Colonic mucosa (tissue), 4 donors: ENCODE data around the gene FAM9A. TPM values are rescaled to one million over a fixed set of nuclear protein-coding genes. Genes with fewer than 3 reads are reported as not detected.

ENCODE experiments used
- DNase-seq: peaks from one replicate; pipeline ENCODE4 v3.0.0-alpha.2; 2020
- H3K27ac ChIP-seq: fragments of 200-600 bp; one replicate; pipeline ENCODE4 v1.8.0; 2021
- H3K27me3 ChIP-seq: fragments of 200-600 bp; one replicate; pipeline ENCODE4 v1.8.0; 2021
- H3K36me3 ChIP-seq: fragments of 200-600 bp; one replicate; pipeline ENCODE4 v1.8.0; 2021
- H3K4me1 ChIP-seq: fragments of 200-600 bp; one replicate; pipeline ENCODE4 v1.8.0; 2021; ENCODE audit warnings: mild to moderate bottlenecking
- H3K4me3 ChIP-seq: fragments of 200-600 bp; one replicate; pipeline ENCODE4 v1.8.0; 2021
- H3K9ac ChIP-seq, 2 donors: one replicate each; pipeline ENCODE4 v1.7.0; 2013; ENCODE audit warnings: control low read depth in 2 of 2, low read depth in 2 of 2, low read length in 2 of 2
- H3K9me3 ChIP-seq: fragments of 200-600 bp; one replicate; pipeline ENCODE4 v1.8.0; 2021
- intact Hi-C: fragments of 100-400 bp; cut with DNase I; formaldehyde crosslinking; loops from one replicate; pipeline ENCODE4 v1.14.1; 2022
- total RNA-seq, 2 donors: library from RNA; stranded (reverse); fragmentation: NEBNext Ultra II Directional in 1 of 2; extraction: Animal tissue kit (Norgen Biotek cat#: 25700) in 1 of 2; gene quantifications; one replicate each; pipeline ENCODE4 v1.2.1, GENCODE V29; 2021
- TF ChIP-seq, protein P1 (sequence below): fragments of 200-600 bp; IDR thresholded peaks from one replicate; pipeline ENCODE4 v1.8.0; 2022; ENCODE audit warnings: antibody characterized with exemption, mild to moderate bottlenecking
- donor health status: healthy.
- donor health status: DM: no; HTN: no; CAD: no.
- donor health status: DM: no; HTN: no; CAD: no.

The FAM9A gene
- total RNA-seq, 2 donors from 2014 or later, result not detected

DNA sequence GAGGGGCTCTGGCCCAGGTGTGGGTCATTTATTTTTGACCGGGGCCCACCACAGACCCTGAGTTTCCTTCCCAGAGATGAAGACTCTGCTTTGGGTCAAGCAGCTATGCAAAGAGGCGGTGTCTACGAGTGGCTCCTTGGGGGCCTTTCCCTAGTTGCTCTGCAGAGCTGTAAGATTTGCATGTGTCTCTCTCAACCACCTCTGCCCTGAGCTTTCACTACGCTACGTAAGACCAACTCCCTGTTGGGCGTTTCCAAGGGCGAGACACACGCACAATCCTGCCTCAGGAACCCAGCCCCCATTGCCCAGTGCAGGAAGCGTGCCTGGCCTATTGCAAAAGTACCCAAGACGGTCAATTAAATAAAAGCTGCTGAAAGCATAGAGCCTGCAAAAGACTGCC is 59.2 kb downstream of the FAM9A start:
- Histone ChIP-seq H3K9me3 (no peaks in the 10 kb centered on the region), H3K4me3 (no peak overlapping the region), H3K36me3 (no peaks in the 10 kb centered on the region), H3K27ac (no peak overlapping the region), H3K4me1 (no peaks in the 10 kb centered on the region), H3K9ac (no peak overlapping the region), H3K27me3 (no peaks in the 10 kb centered on the region)
- no peak for DNase-seq
- intact Hi-C loops, result loop anchor here (2.0 to 10.0 kb wide), 2 partner anchors 75 to 963 kb away; no protein-coding TSS in a partner anchor
- TF ChIP-seq, protein P1, sequence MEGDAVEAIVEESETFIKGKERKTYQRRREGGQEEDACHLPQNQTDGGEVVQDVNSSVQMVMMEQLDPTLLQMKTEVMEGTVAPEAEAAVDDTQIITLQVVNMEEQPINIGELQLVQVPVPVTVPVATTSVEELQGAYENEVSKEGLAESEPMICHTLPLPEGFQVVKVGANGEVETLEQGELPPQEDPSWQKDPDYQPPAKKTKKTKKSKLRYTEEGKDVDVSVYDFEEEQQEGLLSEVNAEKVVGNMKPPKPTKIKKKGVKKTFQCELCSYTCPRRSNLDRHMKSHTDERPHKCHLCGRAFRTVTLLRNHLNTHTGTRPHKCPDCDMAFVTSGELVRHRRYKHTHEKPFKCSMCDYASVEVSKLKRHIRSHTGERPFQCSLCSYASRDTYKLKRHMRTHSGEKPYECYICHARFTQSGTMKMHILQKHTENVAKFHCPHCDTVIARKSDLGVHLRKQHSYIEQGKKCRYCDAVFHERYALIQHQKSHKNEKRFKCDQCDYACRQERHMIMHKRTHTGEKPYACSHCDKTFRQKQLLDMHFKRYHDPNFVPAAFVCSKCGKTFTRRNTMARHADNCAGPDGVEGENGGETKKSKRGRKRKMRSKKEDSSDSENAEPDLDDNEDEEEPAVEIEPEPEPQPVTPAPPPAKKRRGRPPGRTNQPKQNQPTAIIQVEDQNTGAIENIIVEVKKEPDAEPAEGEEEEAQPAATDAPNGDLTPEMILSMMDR, result no peak

Other genes with a start within 250 kb of the FAM9A start
- gene ANOS1, start 69.2 kb downstream of the FAM9A start, total RNA-seq, result under 1 TPM; 0.24 to 0.52 TPM
- not detected for gene FAM9B, start 232.7 kb upstream of the FAM9A start, total RNA-seq